Fibroblast of peridontal ligament (primary cell): ENCODE data around the gene SDF2.
"Not testable (repeated sequence)": the region's sequence is repeated elsewhere in the genome, so short reads cannot be mapped to it uniquely, and the experiment has no call there.

Experiments
- DNase-seq: peaks from one replicate; pipeline ENCODE4 v3.0.0-alpha.2; 2010; ENCODE audit errors: extremely low read depth

Gene SDF2

GRCh38 chr17:28684963-28685362 is 23.3 kb upstream of the SDF2 start:
- DNase-seq: peak; percentile 41

GRCh38 chr17:28682655-28683054 is 20.9 kb upstream of the SDF2 start:
- no peak for DNase-seq

GRCh38 chr17:28675980-28676379 is 14.3 kb upstream of the SDF2 start:
- no peak for DNase-seq

- peak; percentile 43 for DNase-seq
These were observed 13.8 kb upstream of the SDF2 start for GRCh38 chr17:28675490-28675889.

- no peak for DNase-seq
These were observed 8.2 kb upstream of the SDF2 start for GRCh38 chr17:28669918-28670317.

- DNase-seq: peak; percentile 20
These were observed 6.2 kb upstream of the SDF2 start for GRCh38 chr17:28667870-28668269.

GRCh38 chr17:28665994-28666393 is 4.3 kb upstream of the SDF2 start:
- no peak for DNase-seq

- DNase-seq: no peak
These were observed 2.0 kb upstream of the SDF2 start for GRCh38 chr17:28663723-28664122.

GRCh38 chr17:28662527-28662829 is 772 bp upstream of the SDF2 start:
- DNase-seq: no peak

- DNase-seq: not testable (repeated sequence)
These were observed 2.2 kb downstream of the SDF2 start for GRCh38 chr17:28659497-28659881.

- DNase-seq: not testable (repeated sequence)
These were observed 2.8 kb downstream of the SDF2 start for GRCh38 chr17:28658766-28659496.

GRCh38 chr17:28658342-28658741 is 3.4 kb downstream of the SDF2 start:
- not testable (repeated sequence) for DNase-seq

GRCh38 chr17:28657756-28658155 is 4.0 kb downstream of the SDF2 start:
- peak; percentile 6 for DNase-seq

- DNase-seq: no peak
These were observed 6.5 kb downstream of the SDF2 start for GRCh38 chr17:28655160-28655559.

GRCh38 chr17:28648698-28649097 is 13.0 kb downstream of the SDF2 start:
- DNase-seq: no peak

GRCh38 chr17:28646039-28646754 is 15.5 kb downstream of the SDF2 start:
- DNase-seq: peak; percentile 25

GRCh38 chr17:28645576-28645939 is 16.1 kb downstream of the SDF2 start:
- DNase-seq: no peak

- peak; percentile 89 for DNase-seq
These were observed 16.7 kb downstream of the SDF2 start, which contains the start of gene BLTP2 for GRCh38 chr17:28644787-28645575. TSS of gene BLTP2 (minus strand) at chr17:28645158. CDS start at chr17:28645056, 102 bp downstream.

GRCh38 chr17:28643983-28644786 is 17.5 kb downstream of the SDF2 start:
- peak; percentile 61 for DNase-seq

GRCh38 chr17:28641579-28641978 is 20.1 kb downstream of the SDF2 start:
- no peak for DNase-seq

GRCh38 chr17:28635506-28635905 is 26.2 kb downstream of the SDF2 start:
- DNase-seq: no peak
